Transverse colon (tissue), 4 donors: ENCODE results near the gene AIRE. TPM values are rescaled to one million over a fixed set of nuclear protein-coding genes. Genes with fewer than 3 reads are reported as not detected.

Source experiments
- DNase-seq: peaks from one replicate; pipeline ENCODE4 v3.0.0-alpha.2; 2019
- H3K27ac ChIP-seq, 4 donors: fragments of 200-600 bp; sonication (generic); 2 replicates each; pipeline ENCODE4 v1.5.1; 2016 to 2018; ENCODE audit warnings: inconsistent platforms in 4 of 4
- H3K27me3 ChIP-seq: fragments of 200-600 bp; sonication (generic); 2 replicates; pipeline ENCODE4 v1.5.1; 2017; ENCODE audit warnings: inconsistent platforms
- H3K36me3 ChIP-seq, 4 donors: fragments of 200-600 bp; sonication (generic); 2 replicates each; pipeline ENCODE4 v1.5.1; 2017 to 2019; ENCODE audit warnings: inconsistent platforms in 4 of 4
- H3K4me1 ChIP-seq, 4 donors: fragments of 200-600 bp; sonication (generic); 2 replicates each; pipeline ENCODE4 v1.5.1; 2017 to 2020; ENCODE audit warnings: inconsistent platforms in 4 of 4
- H3K4me3 ChIP-seq, 4 donors: fragments of 200-600 bp; sonication (generic); 1 replicate in 1 of 4; 2 replicates in 3 of 4; pipeline versions ENCODE4 v1.5.1 to v1.6.1; 2017 to 2019; ENCODE audit warnings: inconsistent platforms in 4 of 4
- H3K9me3 ChIP-seq, 2 donors: fragments of 200-600 bp; sonication (generic); 2 replicates each; pipeline ENCODE4 v1.5.1; 2017 to 2019; ENCODE audit warnings: inconsistent platforms in 2 of 2
- EP300 ChIP-seq: sonication (generic); formaldehyde crosslinking; IDR thresholded peaks from one replicate; pipeline ENCODE4 v1.6.1; 2017; ENCODE audit warnings: antibody characterized with exemption, low read depth
- POLR2A ChIP-seq: fragments of 450-650 bp; IDR thresholded peaks from one replicate; pipeline ENCODE4 v1.6.1; 2016; ENCODE audit warnings: antibody characterized with exemption, mild to moderate bottlenecking, moderate library complexity
- POLR2AphosphoS5 ChIP-seq, 3 donors: sonication (generic); formaldehyde crosslinking; IDR thresholded peaks; one replicate each; pipeline ENCODE4 v1.6.1; 2016; ENCODE audit warnings: antibody characterized with exemption in 3 of 3
- WGBS, 2 donors: methylation state at CpG; one replicate each; pipeline ENCODE4 v1.1.5; 2018; ENCODE audit warnings: low coverage in 1 of 2; 5-methylcytosine and 5-hydroxymethylcytosine counted together
- in situ Hi-C, 4 donors: fragments of 200-750 bp; cut with MboI; loops; one replicate each; pipeline versions ENCODE4 v1.15.0 to v1.15.1; 2017; ENCODE audit warnings: low sequenced_read_pairs in 3 of 4, low pct_ligation_motif_present in 1 of 4, low pct_unique_long_range_greater_than_20kb in 1 of 4
- intact Hi-C: fragments of 100-400 bp; cut with DNase I; formaldehyde crosslinking; loops from one replicate; pipeline ENCODE4 v1.15.1; 2023; ENCODE audit warnings: low total_unique reads
- total RNA-seq, 4 donors: library from RNA; depleted of rRNA; stranded (reverse); fragments of >200 nt; gene quantifications; one replicate each; pipeline ENCODE4 v1.1.0, GENCODE V29; 2016
- TF ChIP-seq, protein P1 (sequence below), 5 experiments: fragments of 200-600 bp in 3 of 5; fragments of 450-650 bp in 2 of 5; sonication (generic) in 3 of 5; IDR thresholded peaks; 1 replicate in 2 of 5; 2 replicates in 3 of 5; pipeline ENCODE4 v1.5.1; 2016 to 2017; ENCODE audit warnings: antibody characterized with exemption in 5 of 5, inconsistent platforms in 3 of 5, mild to moderate bottlenecking in 2 of 5, moderate library complexity in 1 of 5

The AIRE gene
- total RNA-seq, 4 donors from 2014 or later, result not detected

DNA sequence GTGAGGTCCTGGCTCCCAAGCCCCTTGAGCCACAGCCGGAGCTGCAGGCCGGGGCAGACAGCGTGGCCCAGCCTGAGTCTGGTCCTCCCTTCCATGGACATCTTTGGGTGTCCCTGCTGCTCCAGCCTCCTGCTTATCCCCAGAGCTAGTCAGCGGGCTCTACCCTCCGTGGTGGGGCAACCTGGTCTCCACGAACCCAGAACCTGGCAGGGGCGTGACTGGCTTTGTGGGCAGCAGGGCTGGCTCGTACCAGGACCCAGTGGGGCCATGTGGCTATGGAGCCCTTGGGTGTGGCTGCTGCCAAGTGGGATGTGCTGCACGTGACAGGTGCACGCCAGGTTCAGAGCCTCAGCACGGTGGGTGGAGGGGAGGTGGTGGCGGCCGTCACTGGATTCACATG, 35.2 kb downstream of the AIRE start:
- Histone ChIP-seq H3K4me3 (no peak overlapping the region), H3K4me1 (no peaks in the 10 kb centered on the region), H3K9me3 (no peaks in the 10 kb centered on the region), H3K27me3 (no peaks in the 10 kb centered on the region), H3K36me3 (peaks cover 0 to 27% (median 0%) of the 10 kb centered on the region in 4 donors), H3K27ac (no peak overlapping the region)
- WGBS, 2 donors, result 90 to 95% methylated on average over 4 to 9 of the region's 13 CpGs
- no peak for DNase-seq
- in situ Hi-C loops (no loop called here), intact Hi-C loops (no loop called here)
- TF ChIP-seq, protein P1, sequence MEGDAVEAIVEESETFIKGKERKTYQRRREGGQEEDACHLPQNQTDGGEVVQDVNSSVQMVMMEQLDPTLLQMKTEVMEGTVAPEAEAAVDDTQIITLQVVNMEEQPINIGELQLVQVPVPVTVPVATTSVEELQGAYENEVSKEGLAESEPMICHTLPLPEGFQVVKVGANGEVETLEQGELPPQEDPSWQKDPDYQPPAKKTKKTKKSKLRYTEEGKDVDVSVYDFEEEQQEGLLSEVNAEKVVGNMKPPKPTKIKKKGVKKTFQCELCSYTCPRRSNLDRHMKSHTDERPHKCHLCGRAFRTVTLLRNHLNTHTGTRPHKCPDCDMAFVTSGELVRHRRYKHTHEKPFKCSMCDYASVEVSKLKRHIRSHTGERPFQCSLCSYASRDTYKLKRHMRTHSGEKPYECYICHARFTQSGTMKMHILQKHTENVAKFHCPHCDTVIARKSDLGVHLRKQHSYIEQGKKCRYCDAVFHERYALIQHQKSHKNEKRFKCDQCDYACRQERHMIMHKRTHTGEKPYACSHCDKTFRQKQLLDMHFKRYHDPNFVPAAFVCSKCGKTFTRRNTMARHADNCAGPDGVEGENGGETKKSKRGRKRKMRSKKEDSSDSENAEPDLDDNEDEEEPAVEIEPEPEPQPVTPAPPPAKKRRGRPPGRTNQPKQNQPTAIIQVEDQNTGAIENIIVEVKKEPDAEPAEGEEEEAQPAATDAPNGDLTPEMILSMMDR (IDR thresholded peaks at IDR 0.05), result no peak
- TF ChIP-seq POLR2AphosphoS5 (IDR thresholded peaks at IDR 0.05) (no peak), POLR2A (no peak), EP300 (no peak)

DNA sequence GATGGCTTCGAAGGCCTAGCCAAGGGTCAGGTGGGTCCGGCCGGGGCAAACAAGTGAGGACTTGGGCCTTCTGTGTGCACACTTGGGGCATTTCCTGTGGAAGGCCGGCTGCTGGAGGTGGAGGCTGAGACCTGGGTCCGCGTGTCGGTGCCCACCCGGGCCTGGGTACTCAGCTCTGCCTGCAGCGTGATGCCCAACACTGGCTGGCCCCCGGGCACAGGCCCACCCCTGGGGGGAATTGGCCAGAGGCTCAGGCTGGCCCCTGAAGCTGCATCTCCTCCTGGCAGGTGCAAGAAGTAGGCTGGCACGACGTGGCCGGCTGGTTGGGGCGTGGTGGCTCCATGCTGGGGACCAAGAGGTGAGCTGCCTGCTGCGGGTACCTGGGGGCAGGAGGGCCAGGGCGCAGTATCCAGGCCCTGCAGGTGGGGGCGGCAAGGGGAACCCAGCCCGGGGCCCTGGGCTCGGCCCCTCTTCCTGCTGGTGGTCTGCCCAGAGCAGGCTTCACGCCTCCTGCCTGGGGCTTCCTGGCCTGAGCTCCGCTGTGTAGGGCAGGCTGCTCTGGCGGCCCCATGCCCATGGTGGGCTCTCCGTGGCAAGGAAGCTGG, 36.3 kb downstream of the AIRE start:
- Histone ChIP-seq H3K4me3 (no peak overlapping the region), H3K9me3 (no peaks in the 10 kb centered on the region), H3K27me3 (no peaks in the 10 kb centered on the region), H3K4me1 (no peaks in the 10 kb centered on the region), H3K36me3 (peaks cover 0 to 27% (median 0%) of the 10 kb centered on the region in 4 donors), H3K27ac (no peak overlapping the region)
- intact Hi-C loops (no loop called here), in situ Hi-C loops (no loop called here)
- DNase-seq, result no peak
- WGBS, 2 donors, result 94% methylated on average over 17 of the region's 23 CpGs; no CpG with 5 or more reads in 1 of the 2 donors
- no peak for TF ChIP-seq EP300
- no peak for TF ChIP-seq POLR2A
- TF ChIP-seq, protein P1 (IDR thresholded peaks at IDR 0.05), result no peak
- TF ChIP-seq POLR2AphosphoS5 (IDR thresholded peaks at IDR 0.05), result no peak

DNA sequence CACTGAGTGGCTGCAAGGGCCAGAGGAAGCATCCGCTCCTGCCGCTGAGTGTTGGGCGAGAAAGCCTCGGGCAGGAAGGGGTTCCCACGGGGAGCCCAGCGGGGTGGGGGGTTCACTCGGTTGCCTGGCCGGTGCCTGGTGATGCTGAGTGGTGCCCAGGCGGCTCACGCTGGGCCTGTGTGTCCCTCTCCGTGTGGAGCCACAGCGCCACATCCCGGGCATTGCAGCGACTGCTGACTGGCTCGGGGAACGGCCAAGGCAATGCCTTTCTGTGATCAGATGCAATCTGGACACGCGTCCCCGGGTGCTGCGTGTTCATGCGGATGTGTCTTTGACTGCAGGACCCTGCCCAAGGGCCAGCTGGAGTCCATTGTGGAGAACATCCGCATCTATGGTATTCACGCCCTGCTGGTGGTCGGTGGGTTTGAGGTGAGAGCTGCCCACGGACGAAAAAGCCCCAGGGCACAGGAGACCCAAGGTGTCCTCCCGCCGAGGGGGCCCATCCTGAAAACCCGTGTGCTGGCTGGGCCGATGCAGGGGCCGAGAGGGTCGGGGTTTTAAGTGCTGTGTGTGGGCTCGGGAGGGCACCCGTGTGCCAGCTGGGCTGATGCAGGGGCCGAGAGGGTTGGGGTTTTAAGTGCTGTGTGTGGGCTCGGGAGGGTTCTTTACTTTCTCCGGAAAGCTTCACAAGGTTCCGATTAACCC, 37.1 kb downstream of the AIRE start:
- H3K4me1 ChIP-seq, result no peaks in the 10 kb centered on the region
- no peaks in the 10 kb centered on the region for H3K27me3 ChIP-seq
- no peak overlapping the region for H3K4me3 ChIP-seq
- no peak for TF ChIP-seq EP300
- no peak for TF ChIP-seq POLR2AphosphoS5 (IDR thresholded peaks at IDR 0.05)
- TF ChIP-seq, protein P1 (IDR thresholded peaks at IDR 0.05), result no peak
- no peak for TF ChIP-seq POLR2A
- intact Hi-C loops, result no loop called here
- 85 to 95% methylated on average over 9 to 38 of the region's 38 CpGs for WGBS, 2 donors
- no peak overlapping the region for H3K27ac ChIP-seq
- H3K9me3 ChIP-seq, result no peaks in the 10 kb centered on the region
- no peak for DNase-seq
- in situ Hi-C loops, result no loop called here
- H3K36me3 ChIP-seq, result peaks cover 0 to 27% (median 0%) of the 10 kb centered on the region in 4 donors

DNA sequence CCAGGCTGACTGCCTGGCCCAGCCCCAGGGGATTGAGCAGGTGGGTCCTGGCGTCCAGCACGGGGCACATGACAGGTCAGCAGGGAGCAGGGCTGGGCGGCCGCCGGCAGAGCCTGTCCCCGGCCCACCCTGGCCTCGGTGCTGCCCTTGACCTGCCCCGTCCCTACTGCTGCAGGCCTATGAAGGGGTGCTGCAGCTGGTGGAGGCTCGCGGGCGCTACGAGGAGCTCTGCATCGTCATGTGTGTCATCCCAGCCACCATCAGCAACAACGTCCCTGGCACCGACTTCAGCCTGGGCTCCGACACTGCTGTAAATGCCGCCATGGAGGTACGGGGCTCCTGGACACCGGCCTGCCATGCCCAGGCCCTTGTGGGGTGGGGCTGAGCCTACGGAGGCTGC, 37.9 kb downstream of the AIRE start:
- DNase-seq, result no peak
- Histone ChIP-seq H3K9me3 (no peaks in the 10 kb centered on the region), H3K4me1 (no peaks in the 10 kb centered on the region), H3K4me3 (no peak overlapping the region), H3K27ac (no peak overlapping the region), H3K36me3 (peaks cover 0 to 23% (median 0%) of the 10 kb centered on the region in 4 donors), H3K27me3 (no peaks in the 10 kb centered on the region)
- WGBS, 2 donors, result 85% methylated on average over 20 of the region's 20 CpGs; no CpG with 5 or more reads in 1 of the 2 donors
- in situ Hi-C loops, result no loop called here
- TF ChIP-seq POLR2AphosphoS5 (IDR thresholded peaks at IDR 0.05), result no peak
- no peak for TF ChIP-seq POLR2A
- TF ChIP-seq, protein P1 (IDR thresholded peaks at IDR 0.05), result no peak
- TF ChIP-seq EP300, result no peak
- intact Hi-C loops, result no loop called here
